Astrocyte (in vitro differentiated cells and primary cell): Measurements from ENCODE around the gene C7.

Experiments used
- CTCF ChIP-seq: IDR thresholded peaks from 2 replicates; pipeline ENCODE4 v1.5.1; 2011; ENCODE audit warnings: low read depth, mild to moderate bottlenecking, inconsistent platforms, low read length, moderate library complexity; ENCODE audit not compliant: insufficient read depth
- EZH2 ChIP-seq: IDR thresholded peaks from 2 replicates; pipeline ENCODE4 v1.6.1; 2012; ENCODE audit warnings: mild to moderate bottlenecking, low read length, inconsistent platforms; ENCODE audit not compliant: insufficient read depth

GRCh38 chr5:40962207-40962955, 53.1 kb downstream of the C7 start:
- TF ChIP-seq EZH2 = no peak
- TF ChIP-seq CTCF = no peak
